Measurements from ENCODE around the gene DNAJC27.

The DNAJC27 gene

DNA sequence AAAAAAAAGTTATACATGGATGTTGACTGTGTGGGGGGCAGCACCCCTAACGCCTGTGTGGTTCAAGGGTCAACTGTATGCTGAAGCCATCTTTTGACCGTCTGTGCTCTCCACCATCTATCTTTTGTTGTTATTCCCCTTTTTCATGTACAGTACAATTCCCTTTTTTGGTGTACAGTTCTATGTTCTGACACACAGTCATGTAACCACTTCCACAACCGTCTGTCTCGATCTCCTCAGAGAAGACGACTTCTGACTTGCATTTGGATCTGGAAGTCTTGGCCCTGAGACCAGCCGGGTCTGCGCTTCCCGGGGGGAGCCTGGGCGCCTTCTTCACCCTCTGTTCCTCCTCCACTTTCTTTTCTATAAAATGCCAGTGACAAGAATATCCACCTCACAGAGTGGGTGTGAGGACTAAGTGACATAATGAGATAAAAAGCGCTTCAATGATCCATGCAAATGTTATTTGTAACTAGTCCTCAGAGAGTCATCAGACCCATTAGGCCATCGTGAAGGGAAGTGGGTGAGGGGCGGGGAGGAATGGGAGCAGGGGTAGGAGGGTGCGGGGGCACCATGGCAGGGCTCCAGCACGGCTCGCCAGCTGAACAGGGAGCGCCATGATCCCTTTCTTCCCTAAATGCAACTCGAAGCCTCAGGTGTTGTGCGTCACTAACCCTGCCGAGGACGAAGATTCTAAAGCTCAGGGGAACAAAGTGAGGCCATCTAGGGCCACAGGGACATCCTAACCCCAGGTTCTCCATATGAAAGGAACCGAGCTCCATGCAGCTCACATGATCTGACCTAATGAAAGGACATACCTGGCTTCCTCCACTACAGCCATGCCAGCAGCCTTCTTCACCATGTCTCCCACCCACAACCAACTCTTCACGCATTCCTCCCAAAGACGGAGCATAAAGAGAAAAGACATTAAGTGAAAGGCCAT lies 68.3 kb downstream of the DNAJC27 start:
- DNase-seq = no peak

- DNase-seq = no peak
Measured at GRCh38 chr2:24899361-24899910, 72.3 kb downstream of the DNAJC27 start.

GRCh38 chr2:24898122-24899109 lies 73.3 kb downstream of the DNAJC27 start:
- no peak for DNase-seq

DNA sequence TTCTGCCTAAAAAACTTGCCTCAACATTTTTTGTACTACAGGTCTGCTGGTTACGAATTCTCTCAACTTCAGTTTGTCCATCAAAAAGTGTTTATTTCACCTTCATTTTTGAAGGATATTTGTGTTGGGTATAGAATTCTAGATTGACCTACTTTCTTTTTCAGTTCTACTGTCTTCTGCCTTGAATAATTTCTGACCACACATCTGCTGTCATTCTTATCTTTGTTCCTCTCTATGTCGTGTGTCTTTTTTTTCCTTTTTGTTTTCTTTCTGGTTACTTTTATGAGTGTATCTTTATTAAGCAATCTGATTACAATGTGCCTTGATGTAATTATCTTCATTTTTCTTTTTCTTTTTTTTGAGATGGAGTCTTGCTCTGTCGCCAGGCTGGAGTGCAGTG lies 77.0 kb downstream of the DNAJC27 start:
- DNase-seq = no peak

GRCh38 chr2:24893934-24894333 lies 77.8 kb downstream of the DNAJC27 start:
- DNase-seq = no peak

Data from activated effector memory CD4-positive, alpha-beta T cell treated with Interleukin-2 at 50 U/mL for 16 hours (primary cell).